A673 (cell line): ENCODE measurements around the gene JSRP1. TPM values are rescaled to one million over a fixed set of nuclear protein-coding genes. Genes with fewer than 3 reads are reported as not detected.
A peak's percentile ranks its signal among the peaks of the same experiment; 100 is the strongest.

Source experiments
- BruUV-seq: library from RNA; stranded (reverse); fragments of 400-500 nt; replicated peaks from 2 replicates; lab custom pipeline; 2021; lab: Mats Ljungman, UMichigan
- CTCF ChIA-PET: fragments of 300-600 bp; sonication (Branson Sonifier 250); formaldehyde crosslinking; loops from one replicate; lab custom pipeline; 2022; ENCODE audit warnings: antibody characterized with exemption; lab: Charles Lee
- POLR2A ChIA-PET: fragments of 300-600 bp; sonication (Branson Sonifier 250); formaldehyde crosslinking; loops from one replicate; lab custom pipeline; 2022; ENCODE audit warnings: antibody characterized with exemption; ENCODE audit not compliant: low non-redundant PET; lab: Charles Lee
- DNase-seq: peaks from one replicate; pipeline ENCODE4 v3.0.0-alpha.2; 2015; ENCODE audit warnings: low spot score
- H3K27ac ChIP-seq: fragments of 200-600 bp; sonication (generic); 2 replicates; pipeline ENCODE4 v1.5.1; 2016; ENCODE audit warnings: mixed run types, low read depth, mild to moderate bottlenecking, mixed read lengths, antibody characterized with exemption, low read length; ENCODE audit not compliant: poor library complexity, severe bottlenecking
- H3K27me3 ChIP-seq: fragments of 200-600 bp; sonication (generic); replicated peaks from 2 replicates; pipeline ENCODE4 v1.6.1; 2017; ENCODE audit warnings: mixed run types, low read depth, mild to moderate bottlenecking, mixed read lengths, antibody characterized with exemption, low read length; ENCODE audit not compliant: insufficient read depth, poor library complexity
- H3K36me3 ChIP-seq: fragments of 200-600 bp; sonication (generic); 2 replicates; pipeline ENCODE4 v1.6.1; 2016; ENCODE audit warnings: mixed run types, mild to moderate bottlenecking, mixed read lengths, antibody characterized with exemption, low read length; ENCODE audit not compliant: insufficient read depth, poor library complexity, severe bottlenecking
- H3K4me1 ChIP-seq: fragments of 200-600 bp; sonication (generic); 2 replicates; pipeline ENCODE4 v1.6.1; 2017; ENCODE audit warnings: mixed run types, mild to moderate bottlenecking, mixed read lengths, antibody characterized with exemption, low read length; ENCODE audit not compliant: insufficient read depth, poor library complexity, severe bottlenecking
- H3K4me3 ChIP-seq: fragments of 200-600 bp; sonication (generic); 2 replicates; pipeline ENCODE4 v1.5.1; 2016; ENCODE audit warnings: low read depth, mixed run types, mild to moderate bottlenecking, mixed read lengths, low read length; ENCODE audit not compliant: poor library complexity, severe bottlenecking
- H3K9me3 ChIP-seq: fragments of 200-600 bp; sonication (generic); 2 replicates; pipeline ENCODE4 v1.6.1; 2016; ENCODE audit warnings: mixed run types, low read depth, mild to moderate bottlenecking, mixed read lengths, antibody characterized with exemption, low read length; ENCODE audit not compliant: poor library complexity, severe bottlenecking
- CTCF ChIP-seq: fragments of 300-800, 200-600 bp; sonication (generic); conservative IDR thresholded peaks from 2 replicates; pipeline ENCODE4 v1.5.1; 2017; ENCODE audit warnings: low read depth, mild to moderate bottlenecking, antibody characterized with exemption, low read length, moderate library complexity, mixed read lengths
- EZH2 ChIP-seq: fragments of 200-600 bp; sonication (generic); IDR thresholded peaks from 2 replicates; pipeline ENCODE4 v1.6.1; 2017; ENCODE audit warnings: borderline replicate concordance, low read depth, mild to moderate bottlenecking, mixed read lengths, antibody characterized with exemption, low read length; ENCODE audit not compliant: poor library complexity, severe bottlenecking
- intact Hi-C: fragments of 100-400 bp; cut with micrococcal nuclease; formaldehyde crosslinking; loops from one replicate; pipeline ENCODE4 v1.10.0; 2022; ENCODE audit not compliant: unreplicated experiment
- total RNA-seq: library from RNA; stranded (reverse); gene quantifications from 2 replicates; pipeline ENCODE4 v1.2.3, GENCODE V29; 2021

Gene JSRP1
- total RNA-seq, 1 experiment from 2014 or later = 0.73 TPM

DNA sequence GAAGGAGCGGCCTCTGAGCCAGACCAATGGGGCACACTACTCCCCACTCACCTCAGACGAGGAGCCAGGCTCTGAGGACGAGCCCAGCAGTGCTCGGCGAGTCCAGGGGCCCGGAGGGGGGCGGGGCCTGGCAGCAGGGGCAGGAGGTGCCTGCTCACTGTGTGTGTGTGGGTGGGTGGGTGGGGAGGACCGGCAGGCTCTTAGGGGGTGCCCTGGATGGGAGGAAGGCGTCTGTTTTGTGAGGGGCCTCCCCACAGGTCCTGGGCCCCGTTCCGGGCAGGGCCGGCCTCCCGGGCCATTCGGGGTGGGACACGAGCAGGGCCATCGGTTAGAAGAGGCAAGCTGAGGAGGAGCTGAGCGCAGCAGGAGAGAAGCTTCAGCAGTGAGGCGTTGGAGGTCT is 32.8 kb downstream of the JSRP1 start:
- no peaks in the 10 kb centered on the region for H3K27me3 ChIP-seq
- DNase-seq = no peak
- no peaks in the 10 kb centered on the region for H3K9me3 ChIP-seq
- POLR2A ChIA-PET = no interaction called here
- TF ChIP-seq EZH2 (no peak), CTCF (no peak)
- BruUV-seq = no TSS peak
- no peak overlapping the region for H3K4me3 ChIP-seq
- H3K4me1 ChIP-seq = no peaks in the 10 kb centered on the region
- CTCF ChIA-PET = no interaction called here
- H3K27ac ChIP-seq = no peak overlapping the region
- intact Hi-C loops = no loop called here
- H3K36me3 ChIP-seq = peaks cover 59% of the 10 kb centered on the region

GRCh38 chr19:2221918-2222317 is 34.3 kb downstream of the JSRP1 start:
- Histone ChIP-seq H3K9me3 (no peaks in the 10 kb centered on the region), H3K4me3 (no peak overlapping the region), H3K4me1 (no peaks in the 10 kb centered on the region), H3K36me3 (peaks cover 60% of the 10 kb centered on the region), H3K27ac (peak overlapping the region; percentile 57), H3K27me3 (no peaks in the 10 kb centered on the region)
- ChIA-PET CTCF (interaction anchor here (0.5 to 1.1 kb wide), 2 partner anchors 66 to 170 kb away, joined by 4 to 5 read pairs; no protein-coding TSS in a partner anchor), POLR2A (interaction anchor here (0.6 kb wide), 2 partner anchors 69 to 856 kb away, joined by 3 read pairs; no protein-coding TSS in a partner anchor)
- intact Hi-C loops = no loop called here
- peak; percentile 28 for DNase-seq
- no TSS peak for BruUV-seq
- peak; percentile 42 for TF ChIP-seq CTCF
- TF ChIP-seq EZH2 = no peak

- Histone ChIP-seq H3K36me3 (peaks cover 60% of the 10 kb centered on the region), H3K27ac (peak overlapping the region; percentile 57), H3K4me1 (no peaks in the 10 kb centered on the region), H3K27me3 (no peaks in the 10 kb centered on the region), H3K4me3 (no peak overlapping the region), H3K9me3 (no peaks in the 10 kb centered on the region)
- ChIA-PET CTCF (interaction anchor here (1.1 kb wide), 1 partner anchor 65 kb away, joined by 5 read pairs; no protein-coding TSS in a partner anchor), POLR2A (interaction anchor here (0.6 kb wide), 2 partner anchors 68 to 857 kb away, joined by 3 read pairs; no protein-coding TSS in a partner anchor)
- intact Hi-C loops = no loop called here
- BruUV-seq = no TSS peak
- no peak for TF ChIP-seq EZH2
- TF ChIP-seq CTCF = no peak
- DNase-seq = peak; percentile 39
These were observed 34.9 kb downstream of the JSRP1 start for GRCh38 chr19:2221250-2221831.
